Measurements from ENCODE around the gene PIAS1. TPM values are rescaled to one million over a fixed set of nuclear protein-coding genes. Genes with fewer than 3 reads are reported as not detected.
"Not testable (repeated sequence)": the region's sequence is repeated elsewhere in the genome, so short reads cannot be mapped to it uniquely, and the experiment has no call there.

Gene PIAS1
- polyA plus RNA-seq, 2 of the 4 experiments (the other 2 are of a cell fraction) = 23.2 to 49.5 TPM

- H3K27ac ChIP-seq; H3K4me2 ChIP-seq; DNase-seq (ENCODE audit: low read depth in 1 of 2, low spot score in 1 of 2); H3K9me3 ChIP-seq; POLR2A ChIA-PET; H3K4me3 ChIP-seq; H3K4me1 ChIP-seq; FAIRE-seq; ATAC-seq: not testable (repeated sequence)
- 89% methylated on average over 34 of the region's 55 CpGs for WGBS (ENCODE audit: missing lambda C conversion rate)
- CTCF ChIA-PET = interaction anchor here (2.6 kb wide), 1 partner anchor 10 kb away, joined by 30 read pairs; no protein-coding TSS in a partner anchor
Measured at GRCh38 chr15:68221530-68222431, 167.7 kb downstream of the PIAS1 start.

- FAIRE-seq; H3K4me1 ChIP-seq; H3K4me2 ChIP-seq; ATAC-seq; DNase-seq (ENCODE audit: low read depth in 1 of 2, low spot score in 1 of 2); POLR2A ChIA-PET; H3K27ac ChIP-seq; CTCF ChIA-PET; H3K4me3 ChIP-seq; H3K9me3 ChIP-seq: not testable (repeated sequence)
- WGBS (ENCODE audit: missing lambda C conversion rate) = 97% methylated on average over 13 of the region's 18 CpGs
Measured at GRCh38 chr15:68222432-68222743, 168.3 kb downstream of the PIAS1 start.

GRCh38 chr15:68223171-68223570 lies 169.1 kb downstream of the PIAS1 start:
- H3K4me3 ChIP-seq = no peak overlapping the region
- peaks cover 10% of the 10 kb centered on the region for H3K4me1 ChIP-seq
- WGBS (ENCODE audit: missing lambda C conversion rate) = 94% methylated on average over 6 of the region's 6 CpGs
- CTCF ChIA-PET = interaction anchor here (3.2 kb wide), 1 partner anchor 12 kb away, joined by 15 read pairs; no protein-coding TSS in a partner anchor
- ATAC-seq = no peak
- no peak overlapping the region for H3K4me2 ChIP-seq
- H3K27ac ChIP-seq = no peak overlapping the region
- no peak for TF ChIP-seq HES2 (IDR thresholded peaks at IDR 0.05)
- TF ChIP-seq EHMT2 (IDR thresholded peaks at IDR 0.05; ENCODE audit: low read depth) = no peak
- TF ChIP-seq HOXB13 (CRISPR knock-in tag; IDR thresholded peaks at IDR 0.05; ENCODE audit: low read depth) = no peak
- no peak for TF ChIP-seq BHLHE40 (IDR thresholded peaks at IDR 0.05; ENCODE audit: low read depth, low read length)
- TF ChIP-seq USF2 (IDR thresholded peaks at IDR 0.05) = no peak
- no peak for TF ChIP-seq REST (IDR thresholded peaks at IDR 0.05)
- no peak for TF ChIP-seq KDM1A (IDR thresholded peaks at IDR 0.05; ENCODE audit: low read depth)
- TF ChIP-seq HMGXB4 (CRISPR knock-in tag; IDR thresholded peaks at IDR 0.05; ENCODE audit: borderline replicate concordance) = no peak
- TF ChIP-seq CBX8 (IDR thresholded peaks at IDR 0.05) = no peak
- no peak for TF ChIP-seq NPAS2 (CRISPR knock-in tag; IDR thresholded peaks at IDR 0.05; ENCODE audit: borderline replicate concordance)
- no peak for TF ChIP-seq JUN (IDR thresholded peaks at IDR 0.05)
- H3K9me3 ChIP-seq = no peaks in the 10 kb centered on the region
- POLR2A ChIA-PET = no interaction called here
- no peak for DNase-seq (ENCODE audit: low read depth in 1 of 2, low spot score in 1 of 2)
- FAIRE-seq = no peak
